IMR-90 (cell line): ENCODE measurements around the gene SLC6A4. TPM values are rescaled to one million over a fixed set of nuclear protein-coding genes. Genes with fewer than 3 reads are reported as not detected.
A peak's percentile ranks its signal among the peaks of the same experiment; 100 is the strongest.

Source experiments
- ATAC-seq: fragments of 200-7000 bp; cut with Tn5 transposase; 2 replicates; pipeline ENCODE4 v1.9.1; 2020; ENCODE audit warnings: low read depth, mild to moderate bottlenecking, moderate library complexity
- BruUV-seq: library from RNA; stranded (reverse); fragments of 400-500 nt; replicated peaks from 2 replicates; lab custom pipeline; 2021; lab: Mats Ljungman, UMichigan
- CTCF ChIA-PET: fragments of 300-600 bp; formaldehyde crosslinking; extraction: SDS; loops from one replicate; lab custom pipeline; 2021; ENCODE audit warnings: antibody characterized with exemption; lab: Yijun Ruan, JAX
- POLR2A ChIA-PET: fragments of 300-600 bp; sonication (Branson Sonifier 250); formaldehyde crosslinking; loops from one replicate; lab custom pipeline; 2022; ENCODE audit warnings: antibody characterized with exemption; ENCODE audit not compliant: unreplicated experiment; lab: Charles Lee
- DNase-seq: peaks from one replicate; pipeline ENCODE4 v3.0.0; 2013
- H2AFZ ChIP-seq: replicated peaks from 2 replicates; pipeline ENCODE3; 2013; ENCODE audit warnings: low read length, mild to moderate bottlenecking; ENCODE audit not compliant: poor library complexity
- H2AK5ac ChIP-seq: 2 replicates; pipeline ENCODE4 v1.6.1; 2013; ENCODE audit warnings: low read depth, low read length, inconsistent platforms
- H2AK9ac ChIP-seq: replicated peaks from 2 replicates; pipeline ENCODE3; 2013; ENCODE audit warnings: mild to moderate bottlenecking, low read depth, low read length, moderate library complexity; ENCODE audit not compliant: poor library complexity
- H2BK120ac ChIP-seq: 2 replicates; pipeline ENCODE4 v1.6.1; 2013; ENCODE audit warnings: low read depth, low read length, inconsistent platforms
- H2BK15ac ChIP-seq: 3 replicates; pipeline ENCODE4 v1.6.1; 2013; ENCODE audit warnings: low read depth, low read length, inconsistent platforms
- H2BK20ac ChIP-seq: 2 replicates; pipeline ENCODE4 v1.6.1; 2013; ENCODE audit warnings: low read depth, mild to moderate bottlenecking, inconsistent platforms, low read length, moderate library complexity
- H2BK5ac ChIP-seq: 2 replicates; pipeline ENCODE4 v1.6.1; 2013; ENCODE audit warnings: mild to moderate bottlenecking, low read depth, low read length, inconsistent platforms; ENCODE audit not compliant: poor library complexity, severe bottlenecking
- H3K14ac ChIP-seq: replicated peaks from 2 replicates; pipeline ENCODE4 v1.6.1; 2013; ENCODE audit warnings: low read depth, low read length, inconsistent platforms
- H3K18ac ChIP-seq: 2 replicates; pipeline ENCODE4 v1.6.1; 2013; ENCODE audit warnings: low read depth, low read length, control low read depth
- H3K23ac ChIP-seq: 2 replicates; pipeline ENCODE4 v1.6.1; 2013; ENCODE audit warnings: low read depth, low read length, inconsistent platforms
- H3K27ac ChIP-seq: 2 replicates; pipeline ENCODE4 v1.5.1; 2013; ENCODE audit warnings: mild to moderate bottlenecking, control low read depth, low read length; ENCODE audit not compliant: insufficient read depth
- H3K27me3 ChIP-seq: 2 replicates; pipeline ENCODE4 v1.6.1; 2013; ENCODE audit warnings: low read length; ENCODE audit not compliant: control insufficient read depth, insufficient read depth
- H3K36me3 ChIP-seq: 2 replicates; pipeline ENCODE4 v1.6.1; 2013; ENCODE audit warnings: low read length, mixed read lengths; ENCODE audit not compliant: control insufficient read depth, insufficient read depth
- H3K4ac ChIP-seq: 2 replicates; pipeline ENCODE4 v1.6.1; 2013; ENCODE audit warnings: low read depth, low read length, inconsistent platforms
- H3K4me1 ChIP-seq: 2 replicates; pipeline ENCODE4 v1.6.1; 2013; ENCODE audit warnings: low read length, mixed read lengths; ENCODE audit not compliant: control insufficient read depth, insufficient read depth
- H3K4me2 ChIP-seq: 2 replicates; pipeline ENCODE4 v1.6.1; 2013; ENCODE audit warnings: low read depth, mild to moderate bottlenecking, control low read depth, low read length, moderate library complexity
- H3K4me3 ChIP-seq: 2 replicates; pipeline ENCODE4 v1.5.1; 2013; ENCODE audit warnings: low read depth, mild to moderate bottlenecking, control low read depth, low read length, moderate library complexity; ENCODE audit not compliant: insufficient read depth
- H3K56ac ChIP-seq: 2 replicates; pipeline ENCODE4 v1.6.1; 2013; ENCODE audit warnings: low read length, inconsistent platforms; ENCODE audit not compliant: insufficient read depth; ENCODE audit errors: extremely low read depth
- H3K79me1 ChIP-seq, 2 experiments: 2 replicates each; pipeline ENCODE4 v1.6.1; 2013; ENCODE audit warnings: low read length in 2 of 2, inconsistent platforms in 1 of 2, low read depth in 1 of 2
- H3K9ac ChIP-seq: 2 replicates; pipeline ENCODE4 v1.6.1; 2013; ENCODE audit warnings: low read depth, low read length, control low read depth
- H3K9me1 ChIP-seq: 2 replicates; pipeline ENCODE4 v1.6.1; 2013; ENCODE audit warnings: low read length, inconsistent platforms; ENCODE audit not compliant: insufficient read depth
- H3K9me3 ChIP-seq: 2 replicates; pipeline ENCODE4 v1.6.1; 2013; ENCODE audit warnings: low read length; ENCODE audit not compliant: control insufficient read depth, insufficient read depth
- H4K20me1 ChIP-seq: 2 replicates; pipeline ENCODE4 v1.6.1; 2013; ENCODE audit warnings: low read length, inconsistent platforms; ENCODE audit not compliant: insufficient read depth
- H4K5ac ChIP-seq: 2 replicates; pipeline ENCODE4 v1.6.1; 2013; ENCODE audit warnings: mild to moderate bottlenecking, low read depth, low read length, control low read depth
- H4K8ac ChIP-seq, 2 experiments: 2 replicates each; pipeline ENCODE4 v1.6.1; 2013; ENCODE audit warnings: low read depth in 2 of 2, low read length in 2 of 2, control low read depth in 1 of 2, inconsistent platforms in 1 of 2
- H4K91ac ChIP-seq: 2 replicates; pipeline ENCODE4 v1.6.1; 2013; ENCODE audit warnings: low read depth, low read length, inconsistent platforms; ENCODE audit not compliant: insufficient read depth
- BHLHE40 ChIP-seq: fragments of 150-350 bp; IDR thresholded peaks from 2 replicates; pipeline ENCODE4 v1.6.1; 2016; ENCODE audit warnings: mild to moderate bottlenecking, low read depth, low read length
- NFE2L2 ChIP-seq: fragments of 150-350 bp; IDR thresholded peaks from 2 replicates; pipeline ENCODE4 v1.6.1; 2016; ENCODE audit warnings: low read depth, mild to moderate bottlenecking, low read length
- WGBS, 2 experiments: methylation state at CpG; one replicate each; pipeline versions ENCODE4 v1.1.5 to v1.1.7; 2013; ENCODE audit warnings: missing lambda C conversion rate in 2 of 2; ENCODE audit not compliant: insufficient read length in 1 of 2; ENCODE audit errors: extremely low coverage in 2 of 2; 5-methylcytosine and 5-hydroxymethylcytosine counted together
- dilution Hi-C: fragments of 300-500 bp; cut with HindIII; formaldehyde crosslinking; loops from one replicate; pipeline ENCODE4 v1.14.3; 2018; ENCODE audit warnings: low sequenced_read_pairs; ENCODE audit not compliant: unreplicated experiment
- in situ Hi-C: fragments of 300-500 bp; cut with MboI; formaldehyde crosslinking; loops from 3 replicates; pipeline ENCODE4 v1.14.3; 2019; ENCODE audit warnings: low sequenced_read_pairs, inconsistent platforms, mixed read lengths
- intact Hi-C: fragments of 100-400 bp; cut with micrococcal nuclease; formaldehyde crosslinking; loops from 2 replicates; pipeline ENCODE4 v1.10.0; 2022
- polyA plus RNA-seq, 3 experiments: library from polyadenylated mRNA; depleted of rRNA; stranded (reverse); fragments of >200 nt; gene quantifications; 2 replicates each; pipeline ENCODE4 v1.2.3, GENCODE V29; 2012; ENCODE audit warnings: low replicate concordance in 1 of 3
- total RNA-seq: library from RNA; depleted of rRNA; stranded (reverse); fragments of >200 nt; gene quantifications from 2 replicates; pipeline ENCODE4 v1.2.3, GENCODE V29; 2012

SLC6A4 gene
- total and polyA plus RNA-seq, 2 of the 4 experiments (the other 2 are of a cell fraction) = under 0.01 TPM; not detected in 1

GRCh38 chr17:30267625-30268024 is 32.1 kb upstream of the SLC6A4 start:
- H2BK15ac ChIP-seq = no peak overlapping the region
- no peak overlapping the region for H3K27ac ChIP-seq
- no peak overlapping the region for H3K14ac ChIP-seq
- in situ Hi-C loops = no loop called here
- no peak overlapping the region for H2AK9ac ChIP-seq
- dilution Hi-C loops = no loop called here
- H3K9me1 ChIP-seq = peaks cover 8% of the 10 kb centered on the region; the same call in 1 of the 2 replicates
- no peak overlapping the region for H2BK120ac ChIP-seq
- DNase-seq (peak; percentile 78), ATAC-seq (no peak)
- intact Hi-C loops = no loop called here
- H3K4ac ChIP-seq = no peak overlapping the region
- H3K18ac ChIP-seq = no peak overlapping the region
- no peak overlapping the region for H3K56ac ChIP-seq
- no peak overlapping the region for H2AFZ ChIP-seq
- no peak overlapping the region for H2AK5ac ChIP-seq
- no peaks in the 10 kb centered on the region for H3K9me3 ChIP-seq
- ChIA-PET CTCF (no interaction called here), POLR2A (no interaction called here)
- H4K91ac ChIP-seq = no peak overlapping the region
- H3K4me1 ChIP-seq = peaks cover 2% of the 10 kb centered on the region
- WGBS, 2 experiments = no CpG with 5 or more reads among the region's 2 CpGs
- TF ChIP-seq BHLHE40 = 0 out of 2 replicates have a peak, but pooled peaks have one; percentile 8
- no peak for TF ChIP-seq NFE2L2
- no peak overlapping the region for H2BK20ac ChIP-seq
- H3K4me2 ChIP-seq = peak overlapping the region; percentile 6; the same call in 1 of the 2 replicates
- H3K27me3 ChIP-seq = no peaks in the 10 kb centered on the region
- no peak overlapping the region for H2BK5ac ChIP-seq
- H4K5ac ChIP-seq = no peak overlapping the region
- no peak overlapping the region for H3K9ac ChIP-seq
- no peak overlapping the region for H3K23ac ChIP-seq
- H4K20me1 ChIP-seq = no peaks in the 10 kb centered on the region
- no TSS peak for BruUV-seq
- peaks cover 24% of the 10 kb centered on the region for H3K36me3 ChIP-seq
- H4K8ac ChIP-seq = no peak overlapping the region
- H3K4me3 ChIP-seq = no peak overlapping the region
- H3K79me1 ChIP-seq = peaks cover 5 to 10% of the 10 kb centered on the region in 2 experiments; a peak in 2 of 4 replicates
